Sigmoid colon (tissue), 7 donors: Measurements from ENCODE around the gene MYO7B. TPM values are rescaled to one million over a fixed set of nuclear protein-coding genes. Genes with fewer than 3 reads are reported as not detected.
"Not testable (repeated sequence)": the region's sequence is repeated elsewhere in the genome, so short reads cannot be mapped to it uniquely, and the experiment has no call there.

Experiments used
- DNase-seq: peaks from one replicate; pipeline ENCODE4 v3.0.0-alpha.2; 2019
- H3K27ac ChIP-seq, 4 donors: fragments of 200-600 bp; sonication (generic); one replicate each; pipeline ENCODE4 v1.5.1; 2016 to 2019; ENCODE audit warnings: mild to moderate bottlenecking in 1 of 4
- H3K27me3 ChIP-seq, 3 donors: fragments of 200-600 bp; sonication (generic); one replicate each; pipeline ENCODE4 v1.5.1; 2019; ENCODE audit warnings: mild to moderate bottlenecking in 1 of 3
- H3K36me3 ChIP-seq, 4 donors: fragments of 200-600 bp; sonication (generic); one replicate each; pipeline ENCODE4 v1.5.1; 2016 to 2019
- H3K4me1 ChIP-seq, 4 donors: fragments of 200-600 bp; sonication (generic); one replicate each; pipeline ENCODE4 v1.5.1; 2017 to 2019
- H3K4me3 ChIP-seq, 4 donors: fragments of 200-600 bp; sonication (generic); one replicate each; pipeline ENCODE4 v1.5.1; 2017 to 2019; ENCODE audit warnings: mild to moderate bottlenecking in 2 of 4, moderate library complexity in 1 of 4
- H3K9me3 ChIP-seq, 4 donors: fragments of 200-600 bp in 3 of 4; sonication (generic) in 3 of 4; one replicate each; pipeline versions ENCODE4 v1.5.1 to v1.6.1; 2013 to 2019
- CTCF ChIP-seq, 4 experiments: fragments of 450-650 bp in 3 of 4; fragments of 200-600 bp in 1 of 4; IDR thresholded peaks; one replicate each; pipeline ENCODE4 v1.5.1; 2016 to 2019; ENCODE audit warnings: antibody characterized with exemption in 4 of 4, mild to moderate bottlenecking in 3 of 4, moderate library complexity in 2 of 4
- EP300 ChIP-seq, 4 donors: sonication (generic); formaldehyde crosslinking; IDR thresholded peaks; one replicate each; pipeline ENCODE4 v1.6.1; 2017; ENCODE audit warnings: antibody characterized with exemption in 4 of 4
- POLR2A ChIP-seq, 2 donors: fragments of 450-650 bp; IDR thresholded peaks; one replicate each; pipeline ENCODE4 v1.6.1; 2016; ENCODE audit warnings: antibody characterized with exemption in 2 of 2, mild to moderate bottlenecking in 2 of 2, moderate library complexity in 2 of 2
- POLR2AphosphoS5 ChIP-seq, 4 donors: sonication (generic); formaldehyde crosslinking; IDR thresholded peaks; one replicate each; pipeline ENCODE4 v1.6.1; 2017; ENCODE audit warnings: antibody characterized with exemption in 4 of 4
- WGBS, 2 donors: extraction: QIAGEN DNeasy Blood & Tissue Kit; methylation state at CpG; one replicate each; pipeline ENCODE4 v1.1.7; 2013; 5-methylcytosine and 5-hydroxymethylcytosine counted together
- intact Hi-C: fragments of 100-400 bp; cut with DNase I; formaldehyde crosslinking; loops from one replicate; pipeline ENCODE4 v1.15.1; 2023
- polyA plus RNA-seq, 3 donors: library from polyadenylated mRNA; stranded (reverse); fragments of 200-250 nt; gene quantifications; one replicate each; pipeline ENCODE4 v1.2.3, GENCODE V29; 2013
- total RNA-seq, 4 donors: library from RNA; depleted of rRNA; stranded (reverse); fragments of >200 nt; gene quantifications; one replicate each; pipeline ENCODE4 v1.1.0, GENCODE V29; 2016
- donor health status: healthy with polysubstance abuse.
- donor health status: Bipolar disorder and iron deficiency.
- donor health status: healthy.

Gene MYO7B
- total and polyA plus RNA-seq, 7 donors, result 0.54 to 128 (median 30.3) TPM; not detected in 1

- Histone ChIP-seq H3K36me3 (no peaks in the 10 kb centered on the region), H3K4me1 (peaks cover 0 to 5% (median 0%) of the 10 kb centered on the region in 4 donors), H3K27ac (no peak overlapping the region), H3K9me3 (no peaks in the 10 kb centered on the region), H3K4me3 (no peak overlapping the region), H3K27me3 (peaks cover 0 to 8% (median 0%) of the 10 kb centered on the region in 3 donors)
- no peak for DNase-seq
- WGBS, 2 donors, result 25 to 63% methylated on average over 7 of the region's 7 CpGs
- intact Hi-C loops, result no loop called here
- no peak for TF ChIP-seq POLR2A (IDR thresholded peaks at IDR 0.05)
- TF ChIP-seq EP300 (IDR thresholded peaks at IDR 0.05), result no peak
- no peak for TF ChIP-seq CTCF (IDR thresholded peaks at IDR 0.05)
- TF ChIP-seq POLR2AphosphoS5 (IDR thresholded peaks at IDR 0.05), result no peak
These were observed 1.4 kb downstream of the MYO7B start for GRCh38 chr2:127536707-127537541.

DNA sequence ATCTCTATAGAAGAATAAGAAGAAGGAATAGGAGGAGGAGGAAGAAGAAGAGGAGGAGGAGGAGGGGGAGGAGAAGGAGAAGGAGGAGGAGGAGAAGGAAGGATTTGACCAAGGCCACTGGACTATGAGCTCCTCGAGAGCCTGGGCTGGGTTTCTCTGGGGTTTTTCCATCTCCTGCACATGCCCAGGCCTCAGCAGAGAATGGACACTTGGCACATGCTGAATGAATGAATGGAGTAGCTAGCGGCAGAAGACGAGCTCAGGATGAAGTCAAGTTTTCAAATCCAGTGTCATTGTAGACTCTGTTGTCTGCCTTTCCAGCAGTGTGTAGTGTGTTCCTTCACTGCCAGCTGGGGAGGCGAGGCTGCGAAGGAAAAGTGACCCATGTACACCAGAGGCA, 2.2 kb downstream of the MYO7B start:
- intact Hi-C loops, result no loop called here
- H3K4me1 ChIP-seq, result peaks cover 0 to 5% (median 0%) of the 10 kb centered on the region in 4 donors
- 89 to 92% methylated on average over 5 of the region's 5 CpGs for WGBS, 2 donors
- no peaks in the 10 kb centered on the region for H3K9me3 ChIP-seq
- no peak overlapping the region for H3K27ac ChIP-seq
- no peak overlapping the region for H3K4me3 ChIP-seq
- H3K27me3 ChIP-seq, result peaks cover 0 to 8% (median 0%) of the 10 kb centered on the region in 3 donors
- no peaks in the 10 kb centered on the region for H3K36me3 ChIP-seq
- no peak for DNase-seq
- TF ChIP-seq POLR2AphosphoS5 (IDR thresholded peaks at IDR 0.05), result no peak
- no peak for TF ChIP-seq CTCF (IDR thresholded peaks at IDR 0.05)
- no peak for TF ChIP-seq EP300 (IDR thresholded peaks at IDR 0.05)
- TF ChIP-seq POLR2A (IDR thresholded peaks at IDR 0.05), result no peak

DNA sequence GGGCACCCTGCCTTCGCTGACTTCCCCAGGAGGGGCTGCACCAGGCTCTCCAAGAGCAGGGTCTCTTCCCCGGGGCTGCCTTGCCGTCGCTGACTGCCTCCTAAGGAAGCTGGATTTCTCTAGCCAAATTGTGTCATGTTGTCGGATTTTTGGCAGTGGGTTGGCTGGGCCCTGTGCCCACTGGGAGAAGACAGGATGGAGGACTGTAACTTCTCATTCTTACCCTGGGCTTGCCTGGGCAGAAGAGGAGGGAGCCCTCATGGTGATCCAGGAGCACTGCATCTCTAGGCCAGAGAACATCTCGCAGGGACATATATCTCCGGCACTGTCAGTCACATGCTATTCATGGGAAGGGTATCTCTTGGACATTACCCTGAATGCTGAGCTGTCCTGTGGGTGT, 6.3 kb downstream of the MYO7B start:
- intact Hi-C loops, result no loop called here
- WGBS, 2 donors, result 77 to 82% methylated on average over 7 of the region's 7 CpGs

DNA sequence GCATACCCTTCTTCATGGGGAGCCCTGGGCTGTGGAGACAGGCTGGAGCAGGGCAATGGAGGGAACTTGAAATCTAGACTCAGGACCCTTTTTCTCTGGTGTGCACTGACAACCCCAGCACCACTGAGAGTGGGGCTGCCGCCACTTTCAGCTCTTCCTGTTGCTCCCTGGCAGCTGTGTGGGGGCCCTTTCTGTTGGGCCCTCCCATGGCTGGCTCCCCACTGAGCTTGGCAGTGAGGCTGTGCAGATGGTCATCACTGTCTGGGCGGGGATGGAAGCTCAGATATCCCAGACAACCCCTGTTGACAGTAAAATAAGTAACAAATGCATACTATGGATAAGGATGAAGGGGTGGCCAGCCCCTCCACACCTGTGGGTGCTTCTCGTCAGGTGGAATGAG, 6.7 kb downstream of the MYO7B start:
- H3K9me3 ChIP-seq, result no peaks in the 10 kb centered on the region
- no peak overlapping the region for H3K4me3 ChIP-seq
- H3K27ac ChIP-seq, result no peak overlapping the region
- DNase-seq, result no peak
- no peaks in the 10 kb centered on the region for H3K36me3 ChIP-seq
- no peaks in the 10 kb centered on the region for H3K27me3 ChIP-seq
- TF ChIP-seq CTCF (IDR thresholded peaks at IDR 0.05), result no peak
- no peak for TF ChIP-seq POLR2A (IDR thresholded peaks at IDR 0.05)
- TF ChIP-seq POLR2AphosphoS5 (IDR thresholded peaks at IDR 0.05), result no peak
- no peak for TF ChIP-seq EP300 (IDR thresholded peaks at IDR 0.05)
- WGBS, 2 donors, result 82 to 84% methylated on average over 3 of the region's 3 CpGs
- intact Hi-C loops, result no loop called here
- peaks cover 0 to 5% (median 0%) of the 10 kb centered on the region in 4 donors for H3K4me1 ChIP-seq

More for the DNA sequence above, 6.3 kb downstream of the MYO7B start:
- no peaks in the 10 kb centered on the region for H3K27me3 ChIP-seq
- H3K4me1 ChIP-seq, result peaks cover 0 to 5% (median 0%) of the 10 kb centered on the region in 4 donors
- no peaks in the 10 kb centered on the region for H3K36me3 ChIP-seq
- H3K4me3 ChIP-seq, result no peak overlapping the region
- no peak for DNase-seq
- H3K27ac ChIP-seq, result no peak overlapping the region
- no peaks in the 10 kb centered on the region for H3K9me3 ChIP-seq
- TF ChIP-seq CTCF (IDR thresholded peaks at IDR 0.05) (no peak), EP300 (IDR thresholded peaks at IDR 0.05) (no peak), POLR2A (IDR thresholded peaks at IDR 0.05) (no peak), POLR2AphosphoS5 (IDR thresholded peaks at IDR 0.05) (no peak)

- intact Hi-C loops, H3K27ac ChIP-seq: not testable (repeated sequence)
- 10 to 42% methylated on average over 8 of the region's 8 CpGs for WGBS, 2 donors
These were observed 7.6 kb downstream of the MYO7B start for GRCh38 chr2:127543013-127543501.

More at GRCh38 chr2:127543013-127543501, 7.6 kb downstream of the MYO7B start:
- H3K4me1 ChIP-seq, H3K27me3 ChIP-seq, DNase-seq, H3K4me3 ChIP-seq, H3K9me3 ChIP-seq, H3K36me3 ChIP-seq: not testable (repeated sequence)
